Measurements from ENCODE around the gene ALG8. TPM values are rescaled to one million over a fixed set of nuclear protein-coding genes. Genes with fewer than 3 reads are reported as not detected.

ALG8 gene
- 26.3 and 34.0 TPM in 2 replicates for total RNA-seq

DNA sequence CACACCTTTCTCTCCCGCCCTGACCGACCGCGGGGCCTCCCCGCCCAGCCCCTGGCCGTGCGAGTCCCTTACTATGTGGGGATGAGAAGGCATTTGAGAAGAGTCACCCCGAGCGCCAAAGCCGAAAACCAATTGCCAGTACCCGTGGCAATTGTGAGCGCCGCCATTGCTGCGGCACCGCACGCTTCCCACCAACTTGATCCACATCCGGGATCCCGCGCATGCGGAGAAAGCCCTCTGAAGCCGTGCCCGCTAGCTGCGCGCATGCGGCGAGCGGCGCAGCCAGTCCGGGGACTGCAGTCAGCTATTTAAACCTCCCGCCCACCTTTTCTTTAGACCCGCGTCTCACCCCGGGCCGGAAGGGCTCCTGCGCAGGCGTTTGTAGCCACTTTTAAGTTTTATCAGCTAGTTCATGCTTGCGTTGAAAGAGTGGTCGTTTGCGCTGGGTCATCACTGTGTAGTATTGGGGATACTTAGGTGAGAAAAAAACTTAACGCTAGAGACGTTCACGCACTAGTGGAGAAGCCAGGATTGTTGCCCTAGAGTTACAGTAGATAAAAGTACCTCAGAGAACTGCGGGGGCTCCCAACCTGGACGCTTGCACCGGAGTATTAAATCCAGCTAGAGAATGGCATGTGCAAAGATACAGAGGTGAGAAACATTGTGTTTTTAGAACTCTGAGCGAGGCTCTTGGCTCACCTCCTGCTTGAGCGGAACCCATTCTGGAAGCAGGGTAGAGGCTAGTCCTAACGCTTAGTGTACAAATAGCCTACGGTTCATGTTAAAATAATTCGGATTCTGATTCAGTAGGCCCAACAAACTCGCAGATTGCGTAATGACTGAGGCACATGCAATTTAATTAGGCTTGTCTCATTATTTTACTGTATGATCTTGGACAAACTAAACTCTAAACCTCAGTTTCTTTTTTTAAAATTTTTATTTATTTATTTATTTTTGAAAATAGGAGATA lies at the start of gene ALG8:
ALG8 (minus strand) TSS at position 205 of the 970 bp plus-strand sequence; CDS start at position 167, 38 bp downstream.

DNA sequence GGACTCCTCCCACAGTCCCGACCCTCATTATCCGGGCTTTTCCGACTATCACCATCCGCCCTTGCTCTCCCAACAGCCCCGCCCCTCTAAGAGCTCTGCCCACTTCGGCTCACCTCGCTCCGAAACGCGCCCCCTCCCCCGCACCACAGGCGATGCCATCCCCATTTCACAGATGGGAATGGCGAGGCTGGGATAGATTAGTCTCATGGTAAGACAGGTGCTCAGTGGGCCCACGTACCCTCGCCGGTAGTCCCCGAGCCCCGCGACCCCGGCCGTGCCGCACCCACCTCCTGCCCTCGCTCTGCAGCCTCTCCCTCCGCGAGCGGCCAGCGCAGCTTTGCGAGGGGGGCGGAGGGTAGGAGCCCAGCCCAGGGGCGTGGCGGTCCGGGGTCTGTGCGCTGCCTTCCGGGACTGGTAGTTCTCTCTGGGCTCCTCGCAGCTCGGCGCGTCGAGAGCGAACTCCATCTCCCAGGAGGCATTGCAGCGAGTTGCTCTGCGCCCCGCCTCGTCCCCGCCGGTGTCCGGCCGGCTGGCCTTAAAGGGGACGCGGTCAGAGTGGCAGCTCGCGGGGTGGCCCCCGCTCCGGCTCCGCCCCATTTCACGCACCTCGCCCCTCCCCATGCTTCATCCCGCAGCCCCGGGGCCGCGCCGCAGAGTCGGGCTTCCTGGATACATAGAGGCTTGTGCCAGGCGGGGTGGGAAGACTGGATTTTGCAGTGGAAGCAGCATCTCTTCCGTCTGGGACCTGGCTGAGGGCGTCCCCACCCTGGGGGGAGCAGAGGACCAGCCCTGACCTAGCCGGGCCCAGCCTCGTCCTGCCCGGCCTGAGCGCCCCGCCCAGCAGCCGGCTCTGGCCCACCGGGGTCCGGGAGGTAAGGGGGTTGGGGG lies 49.1 kb upstream of the ALG8 start, which contains the start of the genes KCTD21 and USP35:
KCTD21 (minus strand) TSS at position 341 of the 888 bp plus-strand sequence. CDS start 14,072 bp downstream, outside the sequence.
USP35 (plus strand) TSS at position 634 of the 888 bp plus-strand sequence. CDS start 7,327 bp downstream, outside the sequence.

DNA sequence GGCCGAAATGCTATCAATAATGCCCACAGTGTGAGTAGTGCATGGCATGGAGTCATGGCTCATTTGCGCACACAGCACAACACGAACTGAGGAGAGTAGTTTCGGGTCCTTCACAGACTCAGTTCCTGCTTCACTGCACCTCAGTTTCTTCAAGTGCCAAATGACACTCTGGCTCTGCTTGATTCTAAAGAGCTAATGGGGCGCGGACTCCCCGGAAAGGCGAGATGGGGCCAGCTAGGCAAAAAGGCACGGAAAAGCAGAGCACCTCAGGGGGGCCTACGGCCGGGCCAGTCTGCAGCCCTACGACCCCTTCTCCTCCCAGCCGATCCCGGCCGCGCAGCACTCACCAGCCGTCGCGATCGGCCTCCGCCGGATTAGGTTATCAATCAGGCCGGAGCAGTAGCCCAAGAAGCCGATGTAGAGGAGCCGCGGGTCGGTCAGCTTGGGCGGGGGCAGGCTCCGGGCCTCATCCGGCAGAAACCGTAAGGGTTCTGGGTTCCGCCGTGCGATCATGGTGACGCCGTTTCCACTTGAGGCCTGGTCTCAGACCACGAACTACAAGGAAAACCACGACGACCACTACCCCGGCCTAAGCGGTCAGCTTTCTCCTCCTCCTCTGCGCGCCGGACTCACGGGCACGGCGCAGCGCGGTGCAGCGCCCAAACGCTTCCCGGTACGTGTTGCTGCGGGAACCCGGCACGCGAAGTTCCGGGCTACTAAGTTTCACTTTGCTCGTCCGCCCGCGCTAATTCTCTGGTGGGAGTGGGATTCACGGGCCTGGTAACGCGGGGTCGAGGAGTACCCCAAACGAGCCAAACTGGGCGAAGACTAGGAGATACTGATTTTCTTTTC lies 60.0 kb downstream of the ALG8 start, which contains the start of gene NDUFC2:
NDUFC2 (minus strand) TSS at position 631 of the 852 bp plus-strand sequence; CDS start at position 513, 118 bp downstream.

DNA sequence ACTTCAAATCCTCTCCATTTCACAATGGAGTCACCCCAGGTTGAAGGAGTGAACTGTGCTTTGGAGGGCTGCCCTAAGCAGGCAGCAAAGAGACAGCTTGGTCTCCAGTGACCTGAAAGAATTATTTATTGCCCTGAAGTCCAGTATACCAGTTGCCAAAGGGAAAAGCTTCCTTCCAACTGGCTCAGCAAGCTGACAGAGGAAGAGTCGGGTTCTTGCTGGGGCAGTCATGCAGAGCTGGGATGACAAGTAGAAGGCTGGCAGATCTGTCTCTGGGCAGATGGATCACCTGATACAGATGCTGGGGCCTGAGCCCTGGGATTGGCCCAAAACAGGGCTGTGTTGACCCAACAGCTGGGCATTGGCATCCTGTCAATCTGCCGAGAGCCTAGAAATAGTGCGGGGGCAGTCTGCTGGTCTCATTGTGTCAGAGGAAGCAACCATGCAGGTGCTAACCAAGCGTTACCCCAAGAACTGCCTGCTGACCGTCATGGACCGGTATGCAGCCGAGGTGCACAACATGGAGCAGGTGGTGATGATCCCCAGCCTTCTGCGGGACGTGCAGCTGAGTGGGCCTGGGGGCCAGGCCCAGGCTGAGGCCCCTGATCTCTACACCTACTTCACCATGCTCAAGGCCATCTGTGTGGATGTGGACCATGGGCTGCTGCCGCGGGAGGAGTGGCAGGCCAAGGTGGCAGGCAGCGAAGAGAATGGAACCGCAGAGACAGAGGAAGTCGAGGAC lies 75.8 kb downstream of the ALG8 start, which contains the start of gene THRSP:
THRSP (plus strand) TSS at position 422 of the 742 bp plus-strand sequence; CDS start at position 443, 21 bp downstream.

Other genes starting within 250 kb of the ALG8 start
- 46.1 and 47.8 TPM in 2 replicates for gene INTS4, start 145.0 kb downstream of the ALG8 start, total RNA-seq
- gene KCTD14, start 116.3 kb downstream of the ALG8 start, total RNA-seq: 1.3 and 1.5 TPM in 2 replicates
- 0.15 TPM in 1 of 2 replicates, not detected in the other for gene THRSP, start 75.8 kb downstream of the ALG8 start, total RNA-seq
- gene NDUFC2, start 59.8 kb downstream of the ALG8 start, total RNA-seq: 133 and 158 TPM in 2 replicates
- 15.9 and 16.9 TPM in 2 replicates for gene KCTD21, start 49.0 kb upstream of the ALG8 start, total RNA-seq
- 18.9 and 19.7 TPM in 2 replicates for gene USP35, start 49.3 kb upstream of the ALG8 start, total RNA-seq

All from smooth muscle cell of trachea (primary cell).